HK-2 (cell line): ENCODE measurements around the gene LYPLA2.

Experiments
- DNase-seq: peaks from one replicate; pipeline ENCODE4 v3.0.0-alpha.2; 2018; ENCODE audit not compliant: unreplicated experiment

The LYPLA2 gene

DNA sequence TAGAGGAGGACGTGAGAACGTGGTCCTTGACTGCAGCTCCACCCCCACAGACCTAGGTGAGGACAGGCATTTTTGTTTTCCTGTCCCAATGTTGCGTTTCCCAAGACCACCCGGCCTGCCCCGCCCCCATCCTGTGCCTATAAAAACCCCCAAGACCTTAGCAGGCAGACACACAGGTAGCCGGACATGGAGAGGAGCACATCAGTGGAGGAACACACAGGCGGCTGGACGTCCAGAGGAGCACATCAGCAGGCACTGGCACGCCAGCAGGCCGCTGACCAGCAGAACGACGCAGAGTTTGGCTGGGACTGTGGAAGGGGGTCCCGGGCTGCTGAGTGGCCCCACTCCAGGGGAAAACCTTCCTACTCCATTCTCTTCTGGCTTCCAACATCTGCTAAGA, 47.0 kb downstream of the LYPLA2 start:
- no peak for DNase-seq

DNA sequence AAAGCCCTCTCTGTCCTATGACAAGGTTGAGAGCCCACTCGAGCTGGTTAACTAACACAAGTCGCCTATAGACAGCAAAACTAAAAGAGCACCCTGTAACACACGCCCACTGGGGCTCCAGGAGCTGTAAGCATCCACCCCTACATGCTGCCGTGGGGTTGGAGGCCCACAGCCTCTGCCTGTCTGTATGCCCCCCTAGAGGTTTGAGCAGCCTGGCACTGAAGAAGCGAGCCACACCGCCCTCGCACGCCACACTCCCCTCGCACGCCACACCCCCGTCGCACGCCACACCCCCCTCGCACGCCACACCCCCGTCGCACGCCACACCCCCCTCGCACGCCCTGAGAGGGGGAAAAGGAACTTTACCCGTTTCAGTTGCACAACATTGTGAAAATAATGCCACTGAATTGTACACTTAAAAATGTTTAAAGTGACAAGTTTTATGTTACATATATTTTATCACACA, 47.5 kb downstream of the LYPLA2 start:
- DNase-seq, result peak; percentile 48

DNA sequence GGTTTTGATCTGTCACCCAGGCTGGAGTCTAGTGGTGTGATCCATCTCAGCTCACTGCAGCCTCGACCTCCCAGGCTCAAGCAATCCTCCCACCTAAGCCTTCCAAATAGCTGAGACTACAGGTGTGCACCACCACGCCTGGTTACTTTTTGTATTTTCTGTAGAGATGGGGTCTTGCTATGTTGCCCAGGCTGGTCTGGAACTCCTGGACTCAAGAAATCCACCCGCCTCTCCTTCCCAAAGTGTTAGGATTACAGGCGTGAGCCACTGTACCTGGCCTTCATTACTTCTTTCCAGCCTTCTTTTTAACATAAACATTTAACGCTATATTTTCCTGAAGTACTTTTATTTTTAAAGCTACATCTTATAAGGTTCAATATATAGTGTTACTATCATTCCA, 52.7 kb downstream of the LYPLA2 start:
- no peak for DNase-seq
